Activated gamma-delta T cell (primary cell): Measurements from ENCODE around the gene PHACTR3.

ENCODE experiments used
- DNase-seq: peaks from one replicate; lab custom pipeline; 2025; lab: John Stamatoyannopoulos, UW

Gene PHACTR3

DNA sequence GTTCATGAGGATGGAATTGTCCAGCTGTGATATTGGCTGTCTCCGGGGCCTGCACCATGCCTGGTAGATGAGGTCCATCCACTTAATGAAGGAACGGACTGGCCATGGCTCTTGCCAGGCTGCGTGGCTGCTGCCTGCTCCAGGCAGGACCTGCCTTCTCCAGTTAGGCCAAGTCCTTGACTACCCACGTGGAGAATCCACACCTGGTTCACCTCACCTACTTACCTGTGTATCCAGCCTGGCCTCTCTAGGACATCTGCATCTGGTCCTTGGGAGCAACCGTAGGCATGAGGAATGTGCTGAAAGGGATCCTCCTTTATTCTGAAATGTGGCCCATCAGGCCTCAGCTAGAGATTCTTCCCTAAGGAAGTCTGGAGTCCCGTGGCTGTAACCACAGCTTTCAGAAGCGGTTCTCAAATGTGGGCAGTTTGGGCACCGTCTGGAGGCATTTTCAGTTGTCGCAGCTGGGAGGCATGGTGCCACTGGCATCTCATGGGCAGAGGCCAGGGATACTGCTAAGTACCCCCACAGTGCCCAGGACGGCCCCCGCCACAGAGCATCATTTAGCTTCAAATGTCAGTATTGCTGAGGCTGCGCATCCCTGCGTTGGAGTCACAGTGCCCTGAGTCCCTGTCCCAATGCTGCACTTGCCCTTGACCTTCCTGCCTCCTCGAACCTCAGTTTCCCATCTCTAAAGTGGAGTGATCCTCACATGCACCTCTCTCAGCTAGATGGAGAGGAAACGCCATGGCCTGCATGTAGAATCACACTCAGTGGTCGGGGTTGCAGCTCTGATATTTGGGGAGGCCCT lies 67.5 kb downstream of the PHACTR3 start:
- DNase-seq = no peak

DNA sequence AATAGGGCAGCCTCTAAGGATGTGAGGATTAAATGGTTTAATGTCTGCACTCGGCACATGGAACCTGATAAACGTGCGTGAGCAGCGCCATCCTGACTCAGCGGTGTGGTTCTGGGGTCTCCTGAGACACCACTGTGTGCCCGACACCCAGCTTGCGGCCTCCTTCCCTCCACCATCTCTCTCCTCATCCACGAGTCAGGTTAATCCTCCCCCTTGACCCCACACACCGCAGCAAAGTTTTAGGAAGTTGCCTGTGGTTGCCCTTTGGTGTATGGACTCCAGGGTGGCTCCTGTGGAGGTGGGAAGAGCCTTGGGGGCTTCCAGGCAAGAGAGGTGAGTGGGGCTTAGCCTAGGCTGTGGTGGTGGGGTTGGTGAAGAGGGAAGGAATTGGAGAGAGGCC lies 68.2 kb downstream of the PHACTR3 start:
- no peak for DNase-seq

DNA sequence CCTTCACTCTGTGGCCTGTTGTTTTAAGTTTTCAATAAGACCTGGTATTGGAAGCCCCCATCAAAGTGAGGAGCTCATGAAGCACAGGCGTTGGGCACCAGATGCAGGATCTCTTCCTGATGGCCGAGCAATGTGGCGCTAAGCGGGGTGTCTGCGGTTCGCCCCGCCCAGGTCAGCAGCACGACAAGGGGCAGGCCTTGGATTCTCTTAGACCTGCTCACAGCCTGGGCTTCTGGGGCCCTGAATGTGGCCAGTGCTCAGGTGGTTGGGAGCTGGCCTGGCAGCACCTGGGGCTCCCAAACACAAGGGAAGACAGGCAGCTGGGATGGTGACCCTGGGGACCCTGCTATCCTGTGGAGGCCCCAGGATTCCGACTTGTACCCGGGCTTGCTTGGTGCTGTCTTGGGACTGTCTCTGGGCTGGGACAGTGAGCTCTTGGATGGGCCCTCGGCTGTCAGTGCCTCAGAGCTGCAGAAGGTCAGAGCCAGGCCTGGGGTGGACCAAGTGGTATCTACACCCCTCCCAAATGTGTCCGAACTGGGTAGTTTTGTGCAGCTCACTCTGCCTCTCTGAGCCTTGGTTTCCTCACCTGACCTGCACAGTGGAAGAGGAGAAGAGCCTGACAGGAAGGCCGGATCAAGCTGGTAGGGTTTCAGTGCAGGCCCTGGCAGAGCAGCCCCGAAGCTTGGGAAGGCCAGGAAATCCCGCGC lies 69.1 kb downstream of the PHACTR3 start:
- DNase-seq = no peak

DNA sequence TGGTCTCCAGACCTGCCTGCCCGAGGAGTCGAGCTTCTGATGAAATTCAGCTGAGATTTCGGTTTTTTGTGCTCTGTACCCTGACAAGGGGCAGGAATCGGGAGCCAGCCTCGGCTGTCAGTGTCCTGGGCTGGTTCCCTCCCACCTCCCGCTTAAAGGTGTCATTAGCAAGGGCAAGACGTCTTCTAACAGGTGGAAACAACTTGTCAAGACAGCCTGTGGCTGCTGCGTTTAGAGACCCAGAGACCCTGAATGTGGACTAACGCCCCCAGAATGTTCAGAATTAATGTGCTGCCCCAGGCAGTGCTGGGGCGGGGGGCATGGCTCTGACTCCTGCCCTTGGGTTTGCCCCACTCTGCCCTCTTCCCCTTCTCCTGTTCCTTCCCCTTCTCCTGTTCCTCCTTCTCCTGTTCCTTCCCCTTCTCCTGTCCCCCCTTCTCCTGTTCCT lies 69.7 kb downstream of the PHACTR3 start:
- no peak for DNase-seq

DNA sequence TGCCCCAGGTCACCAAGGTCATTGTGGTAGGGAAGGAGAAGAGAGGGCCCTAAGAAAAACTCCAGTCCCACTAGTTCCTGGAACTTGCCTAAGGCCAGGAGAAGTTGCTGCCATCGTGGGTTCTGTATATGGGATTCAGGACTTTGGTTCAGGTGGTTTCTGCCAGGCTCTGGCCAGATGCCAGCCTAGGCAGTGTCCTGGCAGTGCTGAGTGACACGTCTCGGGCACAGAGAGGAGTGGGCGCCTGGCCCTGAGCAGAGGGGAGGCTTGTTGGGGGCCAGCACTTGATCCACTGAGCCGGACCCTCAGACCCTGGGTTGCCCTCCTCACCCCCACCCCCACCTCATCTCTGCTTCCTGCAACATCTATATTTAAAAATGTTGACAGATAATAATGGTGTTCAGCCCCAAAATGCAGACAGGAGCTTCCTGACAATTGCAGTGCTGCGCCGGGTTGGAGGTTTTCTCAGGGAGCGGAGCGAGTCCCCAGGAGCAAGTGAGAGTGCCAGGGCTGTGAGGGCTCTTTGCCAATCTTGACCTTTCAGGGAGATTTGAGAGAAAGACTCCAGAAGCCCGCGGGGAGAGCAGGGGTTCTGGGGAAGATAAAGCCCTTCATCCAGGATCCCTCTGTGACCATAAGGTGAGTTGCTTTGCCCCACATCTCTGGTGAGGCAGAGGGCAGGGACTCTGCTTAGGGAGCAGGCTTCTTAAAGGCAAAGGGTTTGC lies 71.9 kb downstream of the PHACTR3 start:
- DNase-seq = no peak

DNA sequence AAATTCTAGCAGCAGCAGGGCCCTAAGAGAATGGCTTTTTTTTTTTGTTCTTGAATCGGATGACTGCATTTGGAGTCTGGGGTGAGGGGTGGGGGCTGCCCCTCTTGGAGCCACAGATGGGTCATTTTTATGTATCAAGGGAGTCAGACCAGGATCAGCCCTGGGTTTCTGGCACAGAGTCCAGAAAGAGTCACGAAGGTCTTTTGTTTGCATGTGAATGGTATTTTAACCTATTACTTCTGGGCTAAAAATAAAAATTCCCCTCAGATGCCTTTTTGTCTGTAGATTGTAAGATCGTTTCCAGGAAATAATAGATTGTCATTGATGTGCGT lies 72.5 kb downstream of the PHACTR3 start:
- DNase-seq = no peak

DNA sequence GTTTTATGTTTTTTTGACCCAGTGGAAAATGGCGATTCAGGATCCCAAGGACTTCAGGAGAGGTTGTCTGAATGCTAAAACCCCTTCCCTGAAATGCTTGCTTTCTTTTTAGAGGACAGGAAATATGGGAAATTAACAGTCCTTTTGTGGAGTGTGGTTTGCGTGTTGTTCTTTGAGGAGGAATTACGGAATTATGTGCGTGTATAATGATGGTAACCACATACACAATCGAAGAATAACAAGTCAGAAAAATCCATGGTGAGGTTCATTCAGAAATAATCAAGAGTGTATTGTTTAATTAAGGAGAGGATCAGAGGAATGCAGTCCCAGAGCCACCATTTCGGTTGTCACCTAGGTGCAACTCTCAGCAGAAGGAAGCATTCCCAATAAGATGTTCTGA lies 73.2 kb downstream of the PHACTR3 start:
- no peak for DNase-seq

DNA sequence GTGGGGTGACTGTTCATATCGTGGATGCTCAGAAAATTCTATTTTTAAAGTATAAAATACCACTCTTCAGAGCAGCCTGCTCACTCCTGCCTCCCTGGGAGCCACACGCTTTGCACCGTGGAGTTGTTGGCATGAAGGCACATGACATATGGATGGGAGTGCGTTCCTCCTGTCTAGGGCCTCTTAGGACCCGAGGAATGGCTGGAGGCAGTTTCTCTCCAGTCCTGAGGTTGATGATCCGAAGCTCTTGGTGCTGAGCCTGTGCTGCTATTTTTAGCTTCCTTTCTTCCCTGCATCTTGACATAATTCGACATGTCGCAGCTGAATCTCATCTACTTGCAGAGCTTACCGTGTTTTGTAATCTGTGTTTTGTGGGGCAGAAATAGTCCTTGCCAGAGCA lies 73.9 kb downstream of the PHACTR3 start:
- DNase-seq = no peak

DNA sequence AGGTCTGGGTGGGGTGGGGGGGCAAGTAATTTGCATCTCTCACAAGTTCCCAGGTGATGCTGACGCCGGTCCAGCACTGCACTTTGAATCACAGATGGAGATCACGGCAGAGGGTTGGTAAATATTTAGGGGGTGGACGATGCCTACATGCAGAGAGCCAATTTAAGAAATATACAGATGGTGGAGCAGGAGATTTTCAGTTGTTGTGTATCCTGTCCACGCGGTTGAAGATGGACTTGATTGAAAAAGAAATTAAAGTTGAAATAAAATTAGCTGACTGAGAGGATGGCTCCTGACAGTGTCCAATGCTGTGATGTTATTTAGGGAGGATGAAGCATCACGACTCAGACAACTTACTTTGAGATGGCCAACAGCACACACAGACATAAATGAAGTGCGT lies 74.6 kb downstream of the PHACTR3 start:
- no peak for DNase-seq

DNA sequence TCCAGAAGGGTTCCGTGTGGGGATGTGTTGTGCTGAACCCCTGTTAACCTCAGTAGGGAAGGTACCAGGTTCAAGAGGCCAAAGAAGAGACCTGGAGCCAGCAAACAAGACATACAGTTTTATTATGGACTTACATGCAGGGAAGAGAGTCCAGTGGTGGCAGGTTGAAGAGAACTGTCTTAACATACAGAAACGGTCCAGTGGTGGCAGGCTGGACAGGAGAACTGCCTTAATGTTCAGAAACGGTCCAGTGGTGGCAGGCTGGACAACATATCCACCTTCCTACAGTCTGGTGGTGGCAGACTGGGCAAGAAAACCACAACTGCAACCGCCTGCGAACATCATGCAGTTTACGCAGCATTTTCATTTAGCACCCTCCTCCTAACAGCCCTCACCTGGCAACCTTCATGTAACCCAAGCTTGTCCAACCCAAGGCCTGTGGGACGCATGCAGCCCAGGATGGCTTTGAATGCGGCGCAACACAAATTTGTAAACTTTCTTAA lies 75.9 kb downstream of the PHACTR3 start:
- no peak for DNase-seq

DNA sequence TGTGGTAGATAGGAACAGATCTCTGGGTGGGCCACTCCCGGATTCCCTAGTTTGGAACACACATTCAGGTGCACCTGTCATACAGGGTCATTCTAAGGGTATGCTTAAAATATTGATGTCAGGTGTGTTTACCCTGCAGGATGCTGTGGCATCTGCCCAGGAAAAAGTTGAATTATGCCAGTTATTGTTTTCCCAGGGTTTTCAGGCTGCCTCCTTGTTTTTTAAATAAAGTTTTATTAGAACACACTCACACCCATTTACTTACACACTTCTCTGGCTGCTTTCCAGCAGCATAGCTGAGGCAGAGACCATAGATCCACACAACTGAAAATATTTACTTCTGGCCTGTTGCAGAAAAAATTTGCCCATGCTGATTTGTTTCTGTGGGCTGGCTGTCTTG lies 76.5 kb downstream of the PHACTR3 start:
- DNase-seq = no peak

DNA sequence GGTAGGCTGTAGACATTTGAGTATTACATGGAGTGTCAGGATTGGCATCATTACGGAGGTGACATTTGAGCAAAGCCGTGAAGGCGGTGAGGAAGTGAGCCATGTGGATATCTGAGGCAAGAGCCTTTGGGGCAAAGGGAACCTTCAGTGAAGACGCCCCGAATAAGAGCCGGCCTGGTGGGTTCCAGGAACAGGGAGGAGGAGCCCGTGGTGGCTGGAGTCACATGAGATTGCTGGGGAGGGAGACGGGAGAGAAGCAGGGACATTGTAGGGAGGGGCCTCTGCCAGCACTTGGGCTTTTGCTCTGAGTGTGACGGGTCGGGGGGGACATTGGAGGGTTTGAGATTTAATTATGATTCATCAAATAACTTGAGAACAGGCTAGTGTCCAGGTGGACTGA lies 78.3 kb downstream of the PHACTR3 start:
- DNase-seq = no peak

DNA sequence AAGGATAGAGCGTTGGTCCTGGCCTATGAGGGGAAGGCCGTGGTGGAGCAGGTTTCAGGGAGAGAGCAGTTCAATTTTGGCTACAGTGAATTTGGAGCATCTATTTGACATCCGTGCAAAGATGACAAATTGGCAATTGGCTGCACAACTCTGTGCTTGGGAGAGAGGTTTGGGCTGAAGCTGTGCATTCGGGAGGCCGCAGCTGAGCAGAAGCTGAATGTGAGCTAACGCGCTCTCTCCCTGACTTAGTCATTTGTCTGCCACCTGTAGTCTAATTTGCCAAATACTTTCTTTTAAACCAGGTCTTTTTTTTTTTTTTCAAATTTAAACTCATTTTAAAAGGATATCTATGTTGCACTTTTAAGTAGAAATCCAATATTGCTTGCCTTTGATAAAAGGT lies 78.8 kb downstream of the PHACTR3 start:
- DNase-seq = no peak

DNA sequence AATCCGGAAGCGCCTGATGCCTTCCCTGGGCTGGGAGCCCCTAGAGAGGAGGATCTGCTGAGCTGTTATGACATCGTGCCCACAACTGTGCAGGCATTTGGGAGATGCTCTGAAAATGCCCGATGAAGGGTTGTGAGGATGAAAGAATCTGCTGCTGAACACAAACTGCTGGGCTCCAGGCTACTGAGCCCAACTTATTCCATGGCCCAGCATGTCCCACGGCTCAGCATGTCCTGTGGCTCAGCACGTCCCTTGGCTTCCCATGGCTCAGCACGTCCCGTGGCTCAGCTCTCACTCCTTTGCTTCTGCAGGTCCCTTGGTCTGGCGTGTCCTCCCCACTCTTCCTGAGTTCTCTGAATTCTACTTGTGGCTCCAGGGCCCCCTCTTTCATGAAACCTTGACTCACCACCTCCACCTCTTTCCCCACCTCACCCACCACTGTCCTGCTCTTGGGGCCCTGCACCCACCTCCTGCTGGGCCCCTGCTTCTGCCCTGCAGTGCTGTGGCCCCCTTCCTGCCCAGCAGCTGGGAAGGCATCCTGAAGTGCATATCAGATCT lies 80.4 kb downstream of the PHACTR3 start:
- DNase-seq = no peak

DNA sequence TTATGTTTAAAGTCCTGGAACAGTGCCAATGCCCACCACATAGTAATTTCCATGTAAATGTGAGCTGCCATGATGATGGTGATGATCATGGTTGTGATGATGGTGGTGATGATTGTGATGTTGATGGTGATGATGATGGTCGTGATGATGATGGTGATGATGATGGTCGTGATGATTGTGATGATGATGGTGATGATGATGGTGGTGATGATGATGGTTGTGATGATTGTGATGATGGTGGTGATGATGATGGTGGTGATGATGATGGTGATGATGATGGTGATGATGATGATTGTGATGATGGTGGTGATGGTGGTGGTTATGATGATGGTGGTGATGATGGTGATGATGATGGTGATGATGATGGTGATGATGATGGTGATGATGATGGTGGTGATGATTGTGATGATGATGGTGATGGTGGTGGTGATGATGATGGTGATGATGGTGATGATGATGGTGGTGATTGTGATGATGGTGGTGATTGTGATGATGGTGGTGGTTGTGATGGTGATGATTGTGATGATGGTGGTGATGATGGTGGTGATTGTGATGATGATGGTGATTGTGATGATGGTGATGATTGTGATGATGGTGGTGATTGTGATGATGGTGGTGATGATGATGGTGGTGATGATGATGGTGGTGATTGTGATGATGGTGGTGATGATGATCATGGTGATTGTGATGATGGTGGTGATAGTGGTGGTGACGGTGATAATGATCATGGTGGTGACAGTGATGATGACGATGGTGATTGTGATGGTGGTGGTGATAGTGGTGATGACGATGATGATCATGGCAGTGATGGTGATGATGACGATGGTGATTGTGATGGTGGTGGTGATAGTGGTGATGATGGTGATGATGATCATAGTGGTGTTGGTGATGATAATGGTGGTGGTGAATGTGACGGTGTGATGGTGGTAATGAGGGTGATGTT lies 82.3 kb downstream of the PHACTR3 start:
- no peak for DNase-seq

DNA sequence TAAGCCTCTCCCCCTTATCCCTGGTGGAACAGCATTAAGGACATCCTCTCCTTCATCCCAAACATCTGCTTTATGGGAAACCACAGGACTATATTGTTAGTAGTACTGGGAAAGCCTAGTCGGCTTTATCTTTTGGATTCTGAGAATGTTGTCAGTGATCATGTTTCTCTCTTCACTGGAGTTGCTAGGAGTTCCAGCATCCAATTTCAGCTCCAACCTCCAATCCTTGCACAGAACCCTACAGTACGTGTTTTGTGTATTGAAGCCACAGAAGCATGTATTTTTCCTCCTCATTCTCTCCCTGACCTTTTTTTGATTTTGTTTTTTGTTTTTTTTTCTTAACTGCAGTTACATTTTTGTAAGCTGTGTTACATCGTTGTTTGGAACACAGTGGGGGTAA lies 84.0 kb downstream of the PHACTR3 start:
- no peak for DNase-seq

DNA sequence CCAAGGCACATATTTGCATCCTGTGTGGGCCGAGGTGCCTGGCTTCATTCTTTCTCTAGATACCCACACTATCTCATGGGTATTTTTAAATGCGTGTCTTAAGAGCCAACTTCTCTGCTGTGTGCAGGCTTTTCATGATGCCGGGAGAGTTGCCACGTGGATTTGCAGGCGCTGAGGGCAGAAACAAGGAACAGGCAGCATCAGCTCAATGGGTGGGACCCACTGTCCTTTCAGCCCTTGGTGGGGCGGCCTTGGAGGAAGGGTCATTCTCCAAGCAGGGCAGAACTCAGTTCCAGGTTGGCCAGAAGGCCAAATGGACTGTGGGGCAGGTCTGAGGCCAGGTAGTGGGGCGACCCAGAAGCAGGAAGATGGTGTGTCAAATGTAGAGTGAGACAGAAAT lies 84.7 kb downstream of the PHACTR3 start:
- DNase-seq = no peak

DNA sequence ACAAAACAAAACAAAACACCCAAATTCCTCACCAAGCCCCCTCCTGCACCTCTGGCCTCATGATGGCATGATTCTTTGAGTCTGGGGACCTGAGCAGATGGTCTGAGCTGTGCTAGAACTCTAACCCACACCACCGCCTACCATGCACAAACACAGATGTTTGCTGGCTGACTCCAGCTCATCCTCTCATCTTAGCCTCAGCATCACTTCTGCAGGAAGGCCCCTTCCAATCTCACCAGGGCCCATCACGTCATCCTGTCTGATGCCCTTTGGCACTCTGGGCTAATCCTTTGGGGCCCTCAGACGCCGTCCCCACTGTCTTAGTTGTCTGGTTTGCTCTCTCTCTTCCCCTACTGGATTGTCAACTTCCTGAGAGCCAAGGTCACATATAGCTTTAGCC lies 85.8 kb downstream of the PHACTR3 start:
- no peak for DNase-seq

DNA sequence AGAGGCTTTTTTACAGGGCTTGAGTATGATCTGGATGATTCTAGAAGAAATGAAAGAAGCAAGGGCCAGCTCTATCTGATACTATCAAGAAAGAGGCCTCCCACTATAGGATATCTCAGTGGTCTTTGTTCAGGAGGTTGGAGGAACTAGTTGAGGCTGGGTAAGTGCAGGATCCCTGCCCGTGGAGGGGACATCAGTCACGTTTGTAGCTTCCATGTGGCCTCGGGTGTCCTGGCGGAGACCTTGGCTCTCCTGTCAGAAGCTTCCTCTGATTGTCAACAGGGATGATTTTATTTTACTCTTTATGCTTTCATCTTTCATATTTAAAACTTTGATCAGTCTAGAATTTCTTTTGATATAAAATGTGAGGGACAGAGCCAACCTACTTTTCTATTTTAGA lies 86.6 kb downstream of the PHACTR3 start:
- DNase-seq = no peak

DNA sequence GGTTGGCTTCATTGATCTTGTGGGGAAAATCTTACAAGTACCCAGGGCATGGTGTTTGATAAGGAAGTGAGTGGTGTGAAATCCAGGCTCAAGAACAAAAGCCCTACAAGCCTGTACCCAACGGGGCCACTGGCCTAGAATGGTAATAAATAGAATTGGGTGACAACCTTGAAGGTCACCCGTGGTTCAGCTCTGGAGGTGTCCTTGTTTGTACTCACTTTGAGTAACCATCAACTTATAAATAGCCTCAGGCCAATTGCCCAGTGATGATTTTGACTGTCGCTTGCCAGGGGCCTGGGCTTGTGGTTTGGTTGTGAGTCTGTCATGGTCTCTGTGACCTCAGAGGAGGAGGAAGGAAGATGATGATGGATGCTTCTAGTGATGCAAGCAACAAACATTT lies 87.8 kb downstream of the PHACTR3 start:
- DNase-seq = no peak

DNA sequence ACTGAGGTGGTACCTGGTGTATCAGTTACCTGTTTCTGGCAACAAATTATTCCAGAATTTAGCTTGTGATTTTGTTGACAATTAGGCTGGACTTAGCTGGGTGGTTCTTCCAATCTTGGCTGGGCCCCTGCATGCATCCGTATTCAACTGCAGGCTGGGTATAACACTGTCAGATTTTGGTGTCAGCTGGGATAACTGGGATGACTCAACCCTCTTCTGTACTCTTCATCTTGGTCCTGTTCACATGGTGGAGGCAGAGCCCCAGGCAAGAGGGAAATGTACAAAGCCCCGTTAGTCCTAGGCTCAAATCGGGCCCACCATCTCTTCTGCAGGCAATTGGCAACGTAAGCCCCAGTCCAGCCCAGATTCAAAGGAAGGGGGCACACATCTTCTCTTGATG lies 89.2 kb downstream of the PHACTR3 start:
- no peak for DNase-seq
